ENCODE results near the gene ACYP2. TPM values are rescaled to one million over a fixed set of nuclear protein-coding genes. Genes with fewer than 3 reads are reported as not detected.
"Not testable (repeated sequence)": the region's sequence is repeated elsewhere in the genome, so short reads cannot be mapped to it uniquely, and the experiment has no call there.

Gene ACYP2
- total RNA-seq = 10 to 100 TPM; 13.1 to 16.9 TPM
- polyA plus RNA-seq = 10 to 100 TPM; 16.7 to 16.9 TPM

- H3K36me3 ChIP-seq (ENCODE audit: insufficient read depth, low read length) = no peaks in the 10 kb centered on the region
- H3K27me3 ChIP-seq (ENCODE audit: insufficient read depth, low read length) = no peaks in the 10 kb centered on the region
- H3K36me3 Mint-ChIP-seq = peaks cover 24 to 25% of the 10 kb centered on the region in 2 donors
- no peaks in the 10 kb centered on the region for H3K27me3 Mint-ChIP-seq
- no peaks in the 10 kb centered on the region for H3K9me3 ChIP-seq (ENCODE audit: control insufficient read depth in 1 of 2, low read length in 2 of 2)
- H3K4me3 ChIP-seq (ENCODE audit: low read length in 2 of 2) = peak within 1 kb of the TSS; percentile 77 to 83
- intact Hi-C loops (cut with micrococcal nuclease) = loop anchor here (1.0 to 10.0 kb wide), 7 partner anchors 145 to 1502 kb away; partner anchors contain the start of genes ASB3, CFAP36, EML6 and ERLEC1
- CTCF ChIA-PET (ENCODE audit: partially characterized antibody) = interaction anchor here (1.3 to 2.2 kb wide), 4 partner anchors 8 to 589 kb away, joined by 3 to 10 read pairs (median 6); no protein-coding TSS in a partner anchor
- DNase-seq = peak; percentile 89 to 92 (median 89)
- POLR2A ChIA-PET (ENCODE audit: partially characterized antibody) = interaction anchor here (0.5 to 3.7 kb wide), 20 partner anchors 9 to 1109 kb away, joined by 3 to 31 read pairs (median 3); partner anchors contain the start of genes ASB3 and PSME4
- peak within 1 kb of the TSS; percentile 94 to 99 (median 97) for H3K4me3 Mint-ChIP-seq
- peak within 1 kb of the TSS; percentile 99 to 100 (median 99) for H3K27ac Mint-ChIP-seq
- H3K9me3 Mint-ChIP-seq = peaks cover 0 to 5% (median 0%) of the 10 kb centered on the region in 8 donors
- H3K4me1 ChIP-seq (ENCODE audit: insufficient read depth, low read length) = peaks cover 17% of the 10 kb centered on the region
- H3K4me1 Mint-ChIP-seq = peaks cover 12 to 27% (median 16%) of the 10 kb centered on the region in 4 donors
- H3K27ac ChIP-seq (ENCODE audit: low read depth, low read length) = peak within 1 kb of the TSS; percentile 93
These were observed at the start of gene ACYP2 for GRCh38 chr2:54115284-54116137. ACYP2 (plus strand) TSS chr2:54115615.

- Histone ChIP-seq H3K4me3 (ENCODE audit: low read length in 2 of 2) (no peak overlapping the region), H3K27me3 (ENCODE audit: insufficient read depth, low read length) (no peaks in the 10 kb centered on the region), H3K4me1 (ENCODE audit: insufficient read depth, low read length) (no peaks in the 10 kb centered on the region), H3K27ac (ENCODE audit: low read depth, low read length) (no peak overlapping the region), H3K9me3 (ENCODE audit: control insufficient read depth in 1 of 2, low read length in 2 of 2) (no peaks in the 10 kb centered on the region), H3K36me3 (ENCODE audit: insufficient read depth, low read length) (no peaks in the 10 kb centered on the region)
- Mint-ChIP-seq H3K27me3 (no peaks in the 10 kb centered on the region), H3K4me3 (no peak overlapping the region), H3K9me3 (peaks cover 0 to 2% (median 0%) of the 10 kb centered on the region in 8 donors), H3K4me1 (no peaks in the 10 kb centered on the region), H3K27ac (no peak overlapping the region), H3K36me3 (peaks cover 0 to 26% of the 10 kb centered on the region in 2 donors)
- intact Hi-C loops (cut with micrococcal nuclease) = no loop called here
- CTCF ChIA-PET (ENCODE audit: partially characterized antibody) = no interaction called here
- POLR2A ChIA-PET (ENCODE audit: partially characterized antibody) = no interaction called here
- DNase-seq = no peak
These were observed 49.5 kb upstream of the ACYP2 start for GRCh38 chr2:54065891-54066290.

- Mint-ChIP-seq H3K9me3 (peaks cover 0 to 2% (median 0%) of the 10 kb centered on the region in 8 donors), H3K27me3 (no peaks in the 10 kb centered on the region), H3K36me3 (peaks cover 0 to 21% of the 10 kb centered on the region in 2 donors), H3K27ac (no peak overlapping the region), H3K4me1 (peaks cover 0 to under 1% (median 0%) of the 10 kb centered on the region in 4 donors), H3K4me3 (no peak overlapping the region)
- H3K9me3 ChIP-seq (ENCODE audit: control insufficient read depth in 1 of 2, low read length in 2 of 2) = no peaks in the 10 kb centered on the region
- no peak overlapping the region for H3K27ac ChIP-seq (ENCODE audit: low read depth, low read length)
- no peaks in the 10 kb centered on the region for H3K27me3 ChIP-seq (ENCODE audit: insufficient read depth, low read length)
- no peak for DNase-seq
- intact Hi-C loops (cut with micrococcal nuclease) = no loop called here
- no peak overlapping the region for H3K4me3 ChIP-seq (ENCODE audit: low read length in 2 of 2)
- CTCF ChIA-PET (ENCODE audit: partially characterized antibody) = interaction anchor here (0.6 kb wide), 1 partner anchor 373 kb away, joined by 3 read pairs; no protein-coding TSS in a partner anchor
- H3K36me3 ChIP-seq (ENCODE audit: insufficient read depth, low read length) = no peaks in the 10 kb centered on the region
- H3K4me1 ChIP-seq (ENCODE audit: insufficient read depth, low read length) = no peaks in the 10 kb centered on the region
- POLR2A ChIA-PET (ENCODE audit: partially characterized antibody) = no interaction called here
These were observed 47.5 kb upstream of the ACYP2 start for GRCh38 chr2:54067851-54068375.

GRCh38 chr2:54072483-54072882 is 42.9 kb upstream of the ACYP2 start:
- POLR2A ChIA-PET (ENCODE audit: partially characterized antibody) = interaction anchor here (0.6 to 1.6 kb wide), 2 partner anchors 20 to 102 kb away, joined by 3 to 5 read pairs; partner anchors contain the start of gene PSME4
- H3K4me3 ChIP-seq (ENCODE audit: low read length in 2 of 2); H3K4me1 ChIP-seq (ENCODE audit: insufficient read depth, low read length); H3K27ac Mint-ChIP-seq; H3K9me3 Mint-ChIP-seq; H3K27me3 Mint-ChIP-seq; DNase-seq; H3K27me3 ChIP-seq (ENCODE audit: insufficient read depth, low read length); H3K4me3 Mint-ChIP-seq; H3K36me3 Mint-ChIP-seq; H3K27ac ChIP-seq (ENCODE audit: low read depth, low read length); H3K36me3 ChIP-seq (ENCODE audit: insufficient read depth, low read length); intact Hi-C loops (cut with micrococcal nuclease); H3K9me3 ChIP-seq (ENCODE audit: control insufficient read depth in 1 of 2, low read length in 2 of 2): not testable (repeated sequence)
- H3K4me1 Mint-ChIP-seq = peaks cover 4 to 12% (median 6%) of the 10 kb centered on the region in 4 donors
- CTCF ChIA-PET (ENCODE audit: partially characterized antibody) = interaction anchor here (0.8 to 1.0 kb wide), 2 partner anchors 10 to 19 kb away, joined by 3 read pairs; no protein-coding TSS in a partner anchor

- Mint-ChIP-seq H3K36me3 (peaks cover 0 to 3% of the 10 kb centered on the region in 2 donors), H3K9me3 (no peaks in the 10 kb centered on the region), H3K4me1 (peaks cover 4 to 12% (median 6%) of the 10 kb centered on the region in 4 donors), H3K27me3 (no peaks in the 10 kb centered on the region), H3K4me3 (no peak overlapping the region), H3K27ac (peak overlapping the region in 1 of 7 donors; percentile 36)
- CTCF ChIA-PET (ENCODE audit: partially characterized antibody) = no interaction called here
- POLR2A ChIA-PET (ENCODE audit: partially characterized antibody) = no interaction called here
- Histone ChIP-seq H3K4me1 (ENCODE audit: insufficient read depth, low read length) (peaks cover 6% of the 10 kb centered on the region), H3K27me3 (ENCODE audit: insufficient read depth, low read length) (no peaks in the 10 kb centered on the region), H3K27ac (ENCODE audit: low read depth, low read length) (no peak overlapping the region), H3K36me3 (ENCODE audit: insufficient read depth, low read length) (no peaks in the 10 kb centered on the region), H3K4me3 (ENCODE audit: low read length in 2 of 2) (no peak overlapping the region), H3K9me3 (ENCODE audit: control insufficient read depth in 1 of 2, low read length in 2 of 2) (no peaks in the 10 kb centered on the region)
- intact Hi-C loops (cut with micrococcal nuclease) = no loop called here
- DNase-seq = no peak
These were observed 41.6 kb upstream of the ACYP2 start for GRCh38 chr2:54073796-54074195.

- Mint-ChIP-seq H3K27ac (no peak overlapping the region), H3K4me1 (peaks cover 4 to 12% (median 6%) of the 10 kb centered on the region in 4 donors), H3K4me3 (no peak overlapping the region), H3K27me3 (no peaks in the 10 kb centered on the region), H3K36me3 (peaks cover 0 to 3% of the 10 kb centered on the region in 2 donors), H3K9me3 (no peaks in the 10 kb centered on the region)
- Histone ChIP-seq H3K27me3 (ENCODE audit: insufficient read depth, low read length) (no peaks in the 10 kb centered on the region), H3K36me3 (ENCODE audit: insufficient read depth, low read length) (no peaks in the 10 kb centered on the region), H3K9me3 (ENCODE audit: control insufficient read depth in 1 of 2, low read length in 2 of 2) (no peaks in the 10 kb centered on the region), H3K4me3 (ENCODE audit: low read length in 2 of 2) (no peak overlapping the region), H3K4me1 (ENCODE audit: insufficient read depth, low read length) (peaks cover 6% of the 10 kb centered on the region), H3K27ac (ENCODE audit: low read depth, low read length) (no peak overlapping the region)
- POLR2A ChIA-PET (ENCODE audit: partially characterized antibody) = no interaction called here
- intact Hi-C loops (cut with micrococcal nuclease) = no loop called here
- CTCF ChIA-PET (ENCODE audit: partially characterized antibody) = no interaction called here
- DNase-seq = no peak
These were observed 40.6 kb upstream of the ACYP2 start for GRCh38 chr2:54074606-54075341.

GRCh38 chr2:54076586-54076985 is 38.8 kb upstream of the ACYP2 start:
- DNase-seq = no peak
- intact Hi-C loops (cut with micrococcal nuclease) = no loop called here
- Mint-ChIP-seq H3K36me3 (no peaks in the 10 kb centered on the region), H3K9me3 (no peaks in the 10 kb centered on the region), H3K27ac (peak overlapping the region in 1 of 7 donors; percentile 2), H3K4me3 (no peak overlapping the region), H3K4me1 (peaks cover 4 to 12% (median 6%) of the 10 kb centered on the region in 4 donors), H3K27me3 (no peaks in the 10 kb centered on the region)
- POLR2A ChIA-PET (ENCODE audit: partially characterized antibody) = no interaction called here
- H3K4me1 ChIP-seq (ENCODE audit: insufficient read depth, low read length) = peaks cover 6% of the 10 kb centered on the region
- H3K27ac ChIP-seq (ENCODE audit: low read depth, low read length) = no peak overlapping the region
- no peaks in the 10 kb centered on the region for H3K27me3 ChIP-seq (ENCODE audit: insufficient read depth, low read length)
- H3K36me3 ChIP-seq (ENCODE audit: insufficient read depth, low read length) = no peaks in the 10 kb centered on the region
- CTCF ChIA-PET (ENCODE audit: partially characterized antibody) = no interaction called here
- no peaks in the 10 kb centered on the region for H3K9me3 ChIP-seq (ENCODE audit: control insufficient read depth in 1 of 2, low read length in 2 of 2)
- H3K4me3 ChIP-seq (ENCODE audit: low read length in 2 of 2) = no peak overlapping the region

Data from CD4-positive, alpha-beta memory T cell (primary cell).